ENCODE measurements around the gene MORN1.

Gene MORN1

DNA sequence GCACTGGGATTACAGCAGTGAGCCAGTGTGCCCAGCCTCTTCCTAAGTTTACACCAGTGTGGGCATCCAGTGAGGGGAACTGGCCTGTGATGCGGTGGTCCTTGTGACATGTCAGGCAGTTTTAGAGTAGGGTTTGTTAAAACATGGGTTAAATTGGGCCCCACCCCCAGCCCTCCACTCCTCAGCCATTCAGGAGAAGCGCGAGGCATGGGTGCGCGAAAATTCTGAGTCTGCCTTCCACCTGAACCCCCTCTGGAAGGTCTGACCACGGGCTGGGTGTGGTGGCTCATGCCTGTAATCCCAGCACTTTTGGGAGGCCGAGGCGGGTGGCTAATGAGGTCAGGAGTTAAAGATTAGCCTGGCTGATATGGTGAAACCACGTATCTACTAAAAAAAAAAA lies 111.5 kb downstream of the MORN1 start:
- peak overlapping the region; percentile 91 for H4K91ac ChIP-seq (ENCODE audit: low read length)
- H3K23ac ChIP-seq (ENCODE audit: low read length in 2 of 2): peak overlapping the region in 1 of 2 experiments; percentile 92
- peaks cover 13% of the 10 kb centered on the region for H3K79me1 ChIP-seq (replicated peaks; ENCODE audit: low read length, poor library complexity, severe bottlenecking)
- peak overlapping the region; percentile 31 for H3K4me2 ChIP-seq (ENCODE audit: low read length, poor library complexity, severe bottlenecking)
- no peak for DNase-seq
- peak overlapping the region; percentile 62 to 94 for H3K4ac ChIP-seq (ENCODE audit: low read depth in 1 of 2, low read length in 2 of 2)
- H3K4me3 ChIP-seq (ENCODE audit: insufficient read depth in 1 of 2, low read depth in 1 of 2, low read length in 2 of 2): no peak overlapping the region
- H2BK5ac ChIP-seq (ENCODE audit: low read depth, low read length, poor library complexity, severe bottlenecking): peak overlapping the region; percentile 67
- peak overlapping the region; percentile 70 for H3K27ac ChIP-seq (ENCODE audit: low read length, poor library complexity, severe bottlenecking)
- H3K14ac ChIP-seq (ENCODE audit: low read length in 2 of 2): peak overlapping the region in 1 of 2 experiments; percentile 90
- H2BK120ac ChIP-seq (ENCODE audit: low read depth, low read length): peak overlapping the region; percentile 96
- peaks cover 6% of the 10 kb centered on the region for H3K9me3 ChIP-seq (ENCODE audit: control insufficient read depth, low read length)
- H3K9ac ChIP-seq (ENCODE audit: low read length): peak overlapping the region; percentile 13
- H3K36me3 ChIP-seq (ENCODE audit: control insufficient read depth in 1 of 2, insufficient read depth in 2 of 2, low read depth in 1 of 2, low read length in 2 of 2): peaks cover 9 to 46% of the 10 kb centered on the region in 2 experiments
- WGBS: 92% methylated on average over 6 of the region's 9 CpGs
- H3K18ac ChIP-seq (ENCODE audit: low read depth in 1 of 2, low read length in 2 of 2): peak overlapping the region; percentile 79 to 96
- peak overlapping the region; percentile 57 for H2AK5ac ChIP-seq (ENCODE audit: low read length, severe bottlenecking)
- no peak overlapping the region for H2AFZ ChIP-seq (ENCODE audit: low read depth, low read length)
- peak overlapping the region; percentile 60 to 99 for H2BK12ac ChIP-seq (ENCODE audit: low read length in 2 of 2)
- no peaks in the 10 kb centered on the region for H3K27me3 ChIP-seq (ENCODE audit: control insufficient read depth in 1 of 2, insufficient read depth in 1 of 2, low read length in 2 of 2)
- peak overlapping the region; percentile 96 for H4K8ac ChIP-seq (ENCODE audit: low read length)
- H2BK15ac ChIP-seq (ENCODE audit: low read depth, poor library complexity, severe bottlenecking): peak overlapping the region; percentile 39
- peaks cover 64% of the 10 kb centered on the region for H3K4me1 ChIP-seq (ENCODE audit: control insufficient read depth, insufficient read depth, low read depth, low read length)

- Histone ChIP-seq H3K4me2 (ENCODE audit: low read length, poor library complexity, severe bottlenecking) (peak overlapping the region; percentile 57), H2AK5ac (ENCODE audit: low read length, severe bottlenecking) (peak overlapping the region; percentile 79), H3K79me1 (replicated peaks; ENCODE audit: low read length, poor library complexity, severe bottlenecking) (peaks cover 14% of the 10 kb centered on the region), H2BK15ac (ENCODE audit: low read depth, poor library complexity, severe bottlenecking) (peak overlapping the region; percentile 87), H3K4ac (ENCODE audit: low read depth in 1 of 2, low read length in 2 of 2) (peak overlapping the region; percentile 95 to 97), H3K4me3 (ENCODE audit: insufficient read depth in 1 of 2, low read depth in 1 of 2, low read length in 2 of 2) (peak overlapping the region; percentile 11 to 46), H3K18ac (ENCODE audit: low read depth in 1 of 2, low read length in 2 of 2) (peak overlapping the region; percentile 96 to 100), H4K8ac (ENCODE audit: low read length) (peak overlapping the region; percentile 99), H2AFZ (ENCODE audit: low read depth, low read length) (no peak overlapping the region), H3K27me3 (ENCODE audit: control insufficient read depth in 1 of 2, insufficient read depth in 1 of 2, low read length in 2 of 2) (no peaks in the 10 kb centered on the region), H3K27ac (ENCODE audit: low read length, poor library complexity, severe bottlenecking) (peak overlapping the region; percentile 70), H2BK120ac (ENCODE audit: low read depth, low read length) (peak overlapping the region; percentile 96), H4K91ac (ENCODE audit: low read length) (peak overlapping the region; percentile 100), H2BK5ac (ENCODE audit: low read depth, low read length, poor library complexity, severe bottlenecking) (no peak overlapping the region), H3K23ac (ENCODE audit: low read length in 2 of 2) (peak overlapping the region in 1 of 2 experiments; percentile 92), H3K14ac (ENCODE audit: low read length in 2 of 2) (peak overlapping the region in 1 of 2 experiments; percentile 99), H3K4me1 (ENCODE audit: control insufficient read depth, insufficient read depth, low read depth, low read length) (peaks cover 65% of the 10 kb centered on the region), H2BK12ac (ENCODE audit: low read length in 2 of 2) (peak overlapping the region; percentile 80 to 96), H3K9me3 (ENCODE audit: control insufficient read depth, low read length) (peaks cover 6% of the 10 kb centered on the region), H3K36me3 (ENCODE audit: control insufficient read depth in 1 of 2, insufficient read depth in 2 of 2, low read depth in 1 of 2, low read length in 2 of 2) (peaks cover 9 to 46% of the 10 kb centered on the region in 2 experiments), H3K9ac (ENCODE audit: low read length) (peak overlapping the region; percentile 42)
- DNase-seq: peak; percentile 88
- 7% methylated on average over 2 of the region's 13 CpGs for WGBS
These were observed 112.1 kb downstream of the MORN1 start for GRCh38 chr1:2279210-2279639.

- Histone ChIP-seq H3K14ac (ENCODE audit: low read length in 2 of 2) (peak overlapping the region in 1 of 2 experiments; percentile 99), H3K9ac (ENCODE audit: low read length) (peak overlapping the region; percentile 42), H3K79me1 (replicated peaks; ENCODE audit: low read length, poor library complexity, severe bottlenecking) (peaks cover 12% of the 10 kb centered on the region), H3K4me3 (ENCODE audit: insufficient read depth in 1 of 2, low read depth in 1 of 2, low read length in 2 of 2) (peak overlapping the region; percentile 11 to 46), H3K27me3 (ENCODE audit: control insufficient read depth in 1 of 2, insufficient read depth in 1 of 2, low read length in 2 of 2) (no peaks in the 10 kb centered on the region), H2BK12ac (ENCODE audit: low read length in 2 of 2) (peak overlapping the region; percentile 80 to 96), H3K9me3 (ENCODE audit: control insufficient read depth, low read length) (peaks cover 6% of the 10 kb centered on the region), H3K18ac (ENCODE audit: low read depth in 1 of 2, low read length in 2 of 2) (peak overlapping the region; percentile 96 to 100), H4K8ac (ENCODE audit: low read length) (peak overlapping the region; percentile 99), H3K23ac (ENCODE audit: low read length in 2 of 2) (peak overlapping the region; percentile 80 to 92), H3K27ac (ENCODE audit: low read length, poor library complexity, severe bottlenecking) (peak overlapping the region; percentile 70), H3K4me2 (ENCODE audit: low read length, poor library complexity, severe bottlenecking) (peak overlapping the region; percentile 57), H2BK5ac (ENCODE audit: low read depth, low read length, poor library complexity, severe bottlenecking) (no peak overlapping the region), H2BK120ac (ENCODE audit: low read depth, low read length) (peak overlapping the region; percentile 93), H3K36me3 (ENCODE audit: control insufficient read depth in 1 of 2, insufficient read depth in 2 of 2, low read depth in 1 of 2, low read length in 2 of 2) (peaks cover 9 to 45% of the 10 kb centered on the region in 2 experiments), H3K4me1 (ENCODE audit: control insufficient read depth, insufficient read depth, low read depth, low read length) (peaks cover 68% of the 10 kb centered on the region), H2AK5ac (ENCODE audit: low read length, severe bottlenecking) (peak overlapping the region; percentile 79), H4K91ac (ENCODE audit: low read length) (peak overlapping the region; percentile 100), H3K4ac (ENCODE audit: low read depth in 1 of 2, low read length in 2 of 2) (peak overlapping the region; percentile 95 to 97), H2AFZ (ENCODE audit: low read depth, low read length) (no peak overlapping the region), H2BK15ac (ENCODE audit: low read depth, poor library complexity, severe bottlenecking) (peak overlapping the region; percentile 87)
- WGBS: 37% methylated on average over 11 of the region's 16 CpGs
- no peak for DNase-seq
These were observed 112.7 kb downstream of the MORN1 start for GRCh38 chr1:2278591-2279209.

DNA sequence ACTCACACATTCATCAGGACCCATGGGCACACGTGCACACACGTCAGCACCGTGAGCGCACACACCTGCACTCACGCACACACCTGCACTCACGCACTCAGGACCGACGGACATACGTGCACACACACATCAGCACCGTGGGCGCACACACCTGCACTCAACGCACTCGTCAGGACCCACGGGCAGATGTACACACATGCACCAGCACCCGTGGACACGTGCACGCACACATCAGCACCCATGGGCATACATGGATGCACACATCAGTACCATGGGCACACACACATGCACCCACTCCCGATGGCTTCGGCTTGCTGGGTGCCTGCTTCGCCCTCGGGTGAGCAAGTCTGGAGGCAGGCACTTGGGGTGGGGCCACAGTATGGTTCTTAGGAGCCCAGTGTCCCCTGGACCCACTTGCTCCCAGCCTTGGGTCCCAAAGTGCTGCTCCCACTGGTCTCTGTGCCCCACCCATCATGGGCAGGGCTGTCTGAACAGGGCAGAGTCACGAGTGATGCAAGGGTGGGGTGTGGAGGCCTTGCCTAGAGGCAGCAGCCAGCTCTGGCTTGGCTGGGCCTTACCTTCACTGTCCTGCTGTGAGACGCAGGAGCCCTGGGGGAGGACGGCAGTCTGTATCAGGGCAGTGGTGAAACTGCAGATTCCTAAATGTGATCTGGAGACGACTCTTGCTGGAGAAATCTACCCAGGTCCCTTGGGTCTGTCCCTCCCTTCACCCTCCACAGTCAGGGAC lies 113.4 kb downstream of the MORN1 start:
- H3K23ac ChIP-seq (ENCODE audit: low read length in 2 of 2): no peak overlapping the region
- H3K79me1 ChIP-seq (replicated peaks; ENCODE audit: low read length, poor library complexity, severe bottlenecking): peaks cover 8% of the 10 kb centered on the region
- peak overlapping the region; percentile 96 to 100 for H3K18ac ChIP-seq (ENCODE audit: low read depth in 1 of 2, low read length in 2 of 2)
- H2AFZ ChIP-seq (ENCODE audit: low read depth, low read length): no peak overlapping the region
- DNase-seq: peak; percentile 15
- peak overlapping the region; percentile 70 for H2BK15ac ChIP-seq (ENCODE audit: low read depth, poor library complexity, severe bottlenecking)
- H3K27me3 ChIP-seq (ENCODE audit: control insufficient read depth in 1 of 2, insufficient read depth in 1 of 2, low read length in 2 of 2): no peaks in the 10 kb centered on the region
- no peak overlapping the region for H3K4me2 ChIP-seq (ENCODE audit: low read length, poor library complexity, severe bottlenecking)
- no peak overlapping the region for H2AK5ac ChIP-seq (ENCODE audit: low read length, severe bottlenecking)
- peak overlapping the region; percentile 42 for H3K9ac ChIP-seq (ENCODE audit: low read length)
- peaks cover 9 to 41% of the 10 kb centered on the region in 2 experiments for H3K36me3 ChIP-seq (ENCODE audit: control insufficient read depth in 1 of 2, insufficient read depth in 2 of 2, low read depth in 1 of 2, low read length in 2 of 2)
- peak overlapping the region; percentile 89 for H4K91ac ChIP-seq (ENCODE audit: low read length)
- H3K4me3 ChIP-seq (ENCODE audit: insufficient read depth in 1 of 2, low read depth in 1 of 2, low read length in 2 of 2): peak overlapping the region in 1 of 2 experiments; percentile 21
- H4K8ac ChIP-seq (ENCODE audit: low read length): peak overlapping the region; percentile 89
- H2BK120ac ChIP-seq (ENCODE audit: low read depth, low read length): peak overlapping the region; percentile 93
- 93% methylated on average over 25 of the region's 25 CpGs for WGBS
- H2BK12ac ChIP-seq (ENCODE audit: low read length in 2 of 2): peak overlapping the region; percentile 65 to 75
- no peak overlapping the region for H2BK5ac ChIP-seq (ENCODE audit: low read depth, low read length, poor library complexity, severe bottlenecking)
- peaks cover 68% of the 10 kb centered on the region for H3K4me1 ChIP-seq (ENCODE audit: control insufficient read depth, insufficient read depth, low read depth, low read length)
- peak overlapping the region in 1 of 2 experiments; percentile 86 for H3K14ac ChIP-seq (ENCODE audit: low read length in 2 of 2)
- H3K27ac ChIP-seq (ENCODE audit: low read length, poor library complexity, severe bottlenecking): no peak overlapping the region
- peak overlapping the region; percentile 31 to 42 for H3K4ac ChIP-seq (ENCODE audit: low read depth in 1 of 2, low read length in 2 of 2)
- peaks cover 6% of the 10 kb centered on the region for H3K9me3 ChIP-seq (ENCODE audit: control insufficient read depth, low read length)
